HG02981 (cell line): Measurements from ENCODE around the gene CD48.

Source experiments
- ATAC-seq: cut with Tn5 transposase; IDR thresholded peaks from one replicate; pipeline ENCODE4 v1.9.1; 2021; ENCODE audit warnings: mild to moderate bottlenecking, moderate library complexity; ENCODE audit not compliant: unreplicated experiment

Gene CD48

GRCh38 chr1:160637821-160638539 is 73.6 kb downstream of the CD48 start:
- ATAC-seq, result no peak

- ATAC-seq, result no peak
These were observed 74.6 kb downstream of the CD48 start for GRCh38 chr1:160637065-160637464.

GRCh38 chr1:160636547-160636946 is 75.1 kb downstream of the CD48 start:
- no peak for ATAC-seq

- no peak for ATAC-seq
These were observed 75.5 kb downstream of the CD48 start for GRCh38 chr1:160636076-160636475.

- ATAC-seq, result no peak
These were observed 76.8 kb downstream of the CD48 start for GRCh38 chr1:160634543-160635491.

- no peak for ATAC-seq
These were observed 78.2 kb downstream of the CD48 start for GRCh38 chr1:160633330-160633903.

GRCh38 chr1:160631983-160632625 is 79.5 kb downstream of the CD48 start:
- ATAC-seq, result no peak

GRCh38 chr1:160630523-160631451 is 80.8 kb downstream of the CD48 start:
- no peak for ATAC-seq

GRCh38 chr1:160629286-160630210 is 82.1 kb downstream of the CD48 start:
- no peak for ATAC-seq

- no peak for ATAC-seq
These were observed 82.8 kb downstream of the CD48 start for GRCh38 chr1:160628799-160629263.
